ENCODE results near the gene KATNBL1.

Gene KATNBL1

DNA sequence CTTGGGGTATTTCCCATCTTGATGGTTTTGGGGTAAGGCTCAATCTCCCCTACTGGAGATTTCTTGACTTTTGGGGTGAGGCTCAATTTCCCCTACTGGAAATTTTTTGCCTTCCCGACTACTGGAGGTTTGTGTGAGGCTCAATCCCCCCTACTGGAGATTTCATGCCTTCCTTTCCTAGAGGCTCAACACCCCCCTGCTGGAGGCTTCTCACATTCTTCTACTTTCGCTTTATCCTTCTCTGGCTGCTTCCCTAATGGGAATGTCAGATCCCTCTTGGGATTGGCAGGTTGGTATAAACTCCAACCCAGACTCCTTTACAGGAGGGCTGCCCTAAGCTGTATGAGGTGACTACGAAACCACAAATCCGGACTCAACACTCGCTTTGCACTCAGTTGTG lies 49.2 kb downstream of the KATNBL1 start:
- Histone ChIP-seq H3K36me3 (ENCODE audit: control insufficient read depth, insufficient read depth, low read length) (peaks cover 5% of the 10 kb centered on the region), H3K4me3 (replicated peaks; ENCODE audit: low read depth, low read length) (no peak overlapping the region), H3K27me3 (replicated peaks; ENCODE audit: control insufficient read depth, insufficient read depth, low read length) (no peaks in the 10 kb centered on the region)
- DNase-seq (ENCODE audit: extremely low read depth, insufficient read length), result no peak
- TF ChIP-seq, protein P1, sequence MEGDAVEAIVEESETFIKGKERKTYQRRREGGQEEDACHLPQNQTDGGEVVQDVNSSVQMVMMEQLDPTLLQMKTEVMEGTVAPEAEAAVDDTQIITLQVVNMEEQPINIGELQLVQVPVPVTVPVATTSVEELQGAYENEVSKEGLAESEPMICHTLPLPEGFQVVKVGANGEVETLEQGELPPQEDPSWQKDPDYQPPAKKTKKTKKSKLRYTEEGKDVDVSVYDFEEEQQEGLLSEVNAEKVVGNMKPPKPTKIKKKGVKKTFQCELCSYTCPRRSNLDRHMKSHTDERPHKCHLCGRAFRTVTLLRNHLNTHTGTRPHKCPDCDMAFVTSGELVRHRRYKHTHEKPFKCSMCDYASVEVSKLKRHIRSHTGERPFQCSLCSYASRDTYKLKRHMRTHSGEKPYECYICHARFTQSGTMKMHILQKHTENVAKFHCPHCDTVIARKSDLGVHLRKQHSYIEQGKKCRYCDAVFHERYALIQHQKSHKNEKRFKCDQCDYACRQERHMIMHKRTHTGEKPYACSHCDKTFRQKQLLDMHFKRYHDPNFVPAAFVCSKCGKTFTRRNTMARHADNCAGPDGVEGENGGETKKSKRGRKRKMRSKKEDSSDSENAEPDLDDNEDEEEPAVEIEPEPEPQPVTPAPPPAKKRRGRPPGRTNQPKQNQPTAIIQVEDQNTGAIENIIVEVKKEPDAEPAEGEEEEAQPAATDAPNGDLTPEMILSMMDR (IDR thresholded peaks at IDR 0.05; ENCODE audit: insufficient read depth, low read length, poor library complexity, severe bottlenecking), result no peak

DNA sequence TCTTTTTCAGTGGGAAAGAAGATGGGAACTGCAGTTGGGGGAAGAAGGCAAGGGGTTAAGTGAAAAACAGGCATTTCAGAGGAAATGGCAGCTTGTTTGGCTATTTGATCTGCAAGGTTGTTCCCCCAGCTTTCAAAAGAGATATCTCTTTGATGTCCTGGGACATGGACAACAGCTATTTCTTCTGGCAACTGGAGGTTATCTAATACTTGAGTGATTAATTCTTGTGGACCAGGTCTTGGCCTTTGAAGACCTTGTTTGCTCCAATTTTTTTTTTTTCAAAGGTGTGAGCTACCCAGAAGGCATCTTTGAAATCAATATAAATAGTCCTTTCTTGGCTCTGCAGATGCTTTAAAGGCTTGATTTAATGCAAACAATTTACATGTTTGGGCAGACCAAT lies 51.5 kb downstream of the KATNBL1 start:
- H3K36me3 ChIP-seq (ENCODE audit: control insufficient read depth, insufficient read depth, low read length), result peaks cover 7% of the 10 kb centered on the region
- no peak for DNase-seq (ENCODE audit: extremely low read depth, insufficient read length)
- TF ChIP-seq, protein P1 (IDR thresholded peaks at IDR 0.05; ENCODE audit: insufficient read depth, low read length, poor library complexity, severe bottlenecking), result no peak
- H3K27me3 ChIP-seq (replicated peaks; ENCODE audit: control insufficient read depth, insufficient read depth, low read length), result no peaks in the 10 kb centered on the region
- no peak overlapping the region for H3K4me3 ChIP-seq (replicated peaks; ENCODE audit: low read depth, low read length)

GRCh38 chr15:34155859-34156258 lies 54.0 kb downstream of the KATNBL1 start:
- Histone ChIP-seq H3K36me3 (ENCODE audit: control insufficient read depth, insufficient read depth, low read length) (peaks cover 4% of the 10 kb centered on the region), H3K27me3 (replicated peaks; ENCODE audit: control insufficient read depth, insufficient read depth, low read length) (no peaks in the 10 kb centered on the region), H3K4me3 (replicated peaks; ENCODE audit: low read depth, low read length) (no peak overlapping the region)
- TF ChIP-seq, protein P1 (IDR thresholded peaks at IDR 0.05; ENCODE audit: insufficient read depth, low read length, poor library complexity, severe bottlenecking), result no peak
- no peak for DNase-seq (ENCODE audit: extremely low read depth, insufficient read length)

GRCh38 chr15:34154725-34155204 lies 55.1 kb downstream of the KATNBL1 start:
- H3K36me3 ChIP-seq (ENCODE audit: control insufficient read depth, insufficient read depth, low read length), result peaks cover 3% of the 10 kb centered on the region
- DNase-seq (ENCODE audit: extremely low read depth, insufficient read length), result peak; percentile 3
- TF ChIP-seq, protein P1 (IDR thresholded peaks at IDR 0.05; ENCODE audit: insufficient read depth, low read length, poor library complexity, severe bottlenecking), result no peak
- no peak overlapping the region for H3K4me3 ChIP-seq (replicated peaks; ENCODE audit: low read depth, low read length)
- no peaks in the 10 kb centered on the region for H3K27me3 ChIP-seq (replicated peaks; ENCODE audit: control insufficient read depth, insufficient read depth, low read length)

- Histone ChIP-seq H3K4me3 (replicated peaks; ENCODE audit: low read depth, low read length) (no peak overlapping the region), H3K27me3 (replicated peaks; ENCODE audit: control insufficient read depth, insufficient read depth, low read length) (no peaks in the 10 kb centered on the region), H3K36me3 (ENCODE audit: control insufficient read depth, insufficient read depth, low read length) (peaks cover 1% of the 10 kb centered on the region; the same call in 1 of the 2 replicates)
- TF ChIP-seq, protein P1 (IDR thresholded peaks at IDR 0.05; ENCODE audit: insufficient read depth, low read length, poor library complexity, severe bottlenecking), result no peak
- no peak for DNase-seq (ENCODE audit: extremely low read depth, insufficient read length)
Observed at GRCh38 chr15:34147371-34148140, 62.3 kb downstream of the KATNBL1 start.
